Suprapubic skin (tissue), 3 donors: ENCODE measurements around the gene CARD14.

Experiments used
- CTCF ChIP-seq, 2 donors: fragments of 200-600 bp in 1 of 2; fragments of 450-650 bp in 1 of 2; sonication (generic) in 1 of 2; IDR thresholded peaks; one replicate each; pipeline ENCODE4 v1.5.1; 2016 to 2019; ENCODE audit warnings: antibody characterized with exemption in 2 of 2, mild to moderate bottlenecking in 1 of 2, moderate library complexity in 1 of 2
- POLR2AphosphoS5 ChIP-seq, 3 donors: sonication (generic); formaldehyde crosslinking; IDR thresholded peaks; one replicate each; pipeline ENCODE4 v1.6.1; 2017; ENCODE audit warnings: antibody characterized with exemption in 3 of 3

- no peak for TF ChIP-seq CTCF (IDR thresholded peaks at IDR 0.05)
- no peak for TF ChIP-seq POLR2AphosphoS5 (IDR thresholded peaks at IDR 0.05)
These were observed 63.4 kb downstream of the CARD14 start for GRCh38 chr17:80233202-80233601.
